B cell (primary cell): ENCODE data around the gene CYFIP2.

Experiments used
- CTCF ChIP-seq: fragments of 200-600 bp; IDR thresholded peaks from one replicate; pipeline ENCODE4 v1.8.0; 2022; ENCODE audit warnings: antibody characterized with exemption, mild to moderate bottlenecking
- EZH2 ChIP-seq: IDR thresholded peaks from 2 replicates; pipeline ENCODE4 v1.6.1; 2012; ENCODE audit warnings: borderline replicate concordance, low read depth, mild to moderate bottlenecking, moderate library complexity, low read length; ENCODE audit not compliant: insufficient read depth, poor library complexity, severe bottlenecking

GRCh38 chr5:157415838-157416237 lies 149.9 kb downstream of the CYFIP2 start:
- TF ChIP-seq CTCF (no peak), EZH2 (no peak)
